Right renal pelvis (tissue), 4 donors: ENCODE data around the gene ACTL8. TPM values are rescaled to one million over a fixed set of nuclear protein-coding genes. Genes with fewer than 3 reads are reported as not detected.
A peak's percentile ranks its signal among the peaks of the same experiment; 100 is the strongest.

ENCODE experiments used
- DNase-seq, 4 donors: peaks; one replicate each; pipeline ENCODE4 v3.0.0-alpha.2; 2013; ENCODE audit warnings: low read depth in 4 of 4, low spot score in 3 of 4, missing footprints in 1 of 4
- polyA plus RNA-seq, 4 donors: library from polyadenylated mRNA; unstranded; fragments of 120-200 nt; gene quantifications; one replicate each; pipeline ENCODE4 v1.2.1, GENCODE V29; 2013; ENCODE audit not compliant: insufficient read length in 4 of 4

Gene ACTL8
- polyA plus RNA-seq, 4 donors, result not detected

DNA sequence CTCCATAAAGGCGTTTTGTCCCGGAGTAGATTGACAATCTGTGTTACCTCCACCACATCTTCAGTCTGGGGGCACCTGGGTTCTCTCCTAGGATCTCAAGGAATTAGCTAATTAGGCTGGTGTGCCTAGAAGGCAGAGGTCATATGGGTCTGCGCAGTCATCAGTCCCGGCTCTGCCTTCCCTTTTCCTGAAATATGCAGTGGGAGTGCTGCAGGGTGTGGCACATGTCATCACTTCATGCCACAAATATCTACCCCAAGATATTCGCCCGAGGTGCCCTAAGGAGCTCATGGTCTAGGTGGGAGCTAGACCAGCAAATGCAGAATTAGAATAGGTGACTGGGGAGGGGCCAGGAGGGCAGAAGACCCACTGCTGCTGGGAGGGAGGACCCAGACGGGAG, 42.9 kb downstream of the ACTL8 start:
- DNase-seq, result no peak

DNA sequence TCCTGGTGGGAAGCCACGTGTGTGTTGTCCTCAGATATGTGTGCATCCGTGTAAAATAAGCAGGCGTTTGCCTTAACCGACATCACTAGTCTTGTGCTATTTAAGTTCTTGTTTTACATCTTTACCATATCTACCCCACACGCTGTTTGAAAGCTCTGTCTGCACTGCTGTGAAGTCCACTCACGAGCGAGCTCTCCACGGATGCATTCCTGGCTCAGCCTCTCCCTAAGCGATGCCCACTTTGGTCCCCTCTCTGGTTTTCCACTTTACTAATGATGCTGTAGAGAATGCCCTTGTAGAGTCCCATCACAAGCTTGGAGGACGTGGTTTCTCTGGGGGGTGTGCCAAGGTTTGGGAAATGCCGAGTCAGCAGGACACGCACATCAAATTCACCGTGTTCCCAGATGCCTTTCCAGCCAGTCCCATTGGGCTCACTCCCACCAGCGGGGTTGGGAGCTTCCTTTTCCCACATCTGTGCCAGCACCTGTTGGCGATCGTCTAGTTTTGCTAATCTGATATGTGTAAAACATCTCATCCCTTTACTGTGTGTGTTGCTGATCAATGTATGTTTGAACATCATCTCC, 43.8 kb downstream of the ACTL8 start:
- DNase-seq, result no peak

GRCh38 chr1:17799642-17800041, 44.5 kb downstream of the ACTL8 start:
- DNase-seq, result no peak

DNA sequence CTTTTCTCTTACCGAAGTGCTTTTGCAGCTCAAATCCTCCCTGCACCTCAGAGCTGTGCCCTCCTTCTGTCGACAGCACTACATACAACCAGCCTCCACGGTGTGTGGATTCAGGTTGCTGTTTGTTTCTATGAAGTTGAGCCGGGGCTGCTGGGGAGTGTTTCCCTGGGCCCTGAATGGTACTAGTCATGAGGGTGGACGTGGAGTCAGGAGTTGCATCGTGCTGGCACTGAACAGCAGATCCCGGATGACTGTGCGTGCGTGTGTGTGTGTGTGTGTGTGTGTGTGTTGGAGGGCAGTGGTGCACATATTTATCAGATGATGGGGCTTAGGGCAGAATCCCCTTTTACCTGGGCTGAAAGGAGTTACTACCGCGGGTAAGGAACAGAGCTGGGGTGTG, 47.0 kb downstream of the ACTL8 start:
- DNase-seq, result no peak

DNA sequence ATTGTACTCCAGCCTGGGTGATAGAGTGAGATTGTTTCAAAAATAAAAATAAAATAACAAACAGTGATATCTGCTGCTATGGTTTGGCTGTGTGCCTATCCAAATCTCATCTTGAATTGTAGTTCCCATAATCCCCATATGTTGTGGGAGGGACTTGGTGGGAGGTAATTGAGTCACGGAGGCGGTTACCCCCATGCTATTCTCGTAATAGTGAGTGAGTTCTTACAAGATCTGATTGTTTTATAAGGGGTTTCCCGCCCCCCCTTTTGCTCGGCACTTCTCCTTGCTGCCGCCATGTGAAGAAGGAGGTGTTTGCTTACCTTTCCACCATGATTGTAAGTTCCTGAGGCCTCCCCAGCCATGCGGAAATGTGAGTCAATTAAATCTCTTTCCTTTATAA, 47.8 kb downstream of the ACTL8 start:
- DNase-seq, result no peak

DNA sequence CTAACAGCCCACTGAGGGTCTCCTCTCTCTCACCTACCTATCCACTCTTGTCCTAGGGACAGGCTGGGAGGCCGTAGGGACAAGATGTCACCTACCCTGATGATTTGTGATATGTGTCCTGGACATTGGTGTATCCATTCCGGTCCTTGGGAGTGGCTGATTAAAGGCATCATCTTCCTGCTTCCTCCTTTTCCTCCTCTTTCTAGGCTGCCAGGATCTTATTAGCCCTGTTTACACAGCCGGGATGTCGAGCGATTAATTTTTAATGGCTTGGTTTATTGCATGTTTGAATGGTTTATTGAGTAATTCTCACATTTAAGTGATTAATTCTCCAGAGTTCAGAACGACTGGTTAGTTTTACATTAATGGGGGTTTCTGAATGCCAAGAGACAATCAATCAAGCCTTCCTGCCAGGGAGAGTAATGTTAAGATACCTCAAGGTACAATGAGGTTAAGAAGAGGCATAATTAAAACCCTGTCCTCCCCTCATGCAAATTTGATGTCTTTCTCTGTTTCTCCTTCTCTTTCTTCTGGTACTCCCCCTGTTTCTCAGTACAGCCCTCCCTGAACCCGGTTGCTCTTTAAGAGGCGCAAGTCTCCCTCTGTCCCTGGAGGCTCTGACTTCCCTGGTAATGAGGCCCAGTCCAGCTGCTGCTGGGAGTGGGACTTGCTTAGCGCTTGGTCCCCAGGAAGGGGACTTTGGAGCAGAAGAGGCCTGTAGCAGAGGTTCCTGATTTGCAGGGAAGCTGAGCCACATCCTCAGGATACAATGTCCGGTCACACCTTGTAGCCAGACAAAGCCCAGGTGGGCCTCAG, 50.9 kb downstream of the ACTL8 start:
- DNase-seq, result peak in 1 of 4 donors; percentile 15

DNA sequence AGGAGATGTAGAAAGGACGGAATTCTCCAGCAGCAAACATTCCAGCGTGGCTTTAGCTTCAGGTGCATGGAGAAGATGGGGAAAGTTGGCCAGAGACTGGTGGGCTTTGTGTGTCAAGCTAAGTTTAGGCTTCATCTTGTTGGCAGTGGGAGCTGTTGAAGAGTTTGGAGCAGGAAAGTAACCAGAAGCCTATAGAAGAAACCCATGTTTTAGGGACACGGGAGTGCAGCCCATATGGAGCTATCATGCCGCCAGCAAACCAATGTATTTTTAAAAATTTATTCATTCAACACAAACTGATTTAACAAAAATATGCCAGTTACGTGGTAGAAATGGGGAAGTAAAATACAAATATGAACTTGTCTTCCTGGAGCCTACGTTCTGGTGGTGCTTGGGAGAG, 53.7 kb downstream of the ACTL8 start:
- no peak for DNase-seq

GRCh38 chr1:17810668-17811067, 55.5 kb downstream of the ACTL8 start:
- no peak for DNase-seq

DNA sequence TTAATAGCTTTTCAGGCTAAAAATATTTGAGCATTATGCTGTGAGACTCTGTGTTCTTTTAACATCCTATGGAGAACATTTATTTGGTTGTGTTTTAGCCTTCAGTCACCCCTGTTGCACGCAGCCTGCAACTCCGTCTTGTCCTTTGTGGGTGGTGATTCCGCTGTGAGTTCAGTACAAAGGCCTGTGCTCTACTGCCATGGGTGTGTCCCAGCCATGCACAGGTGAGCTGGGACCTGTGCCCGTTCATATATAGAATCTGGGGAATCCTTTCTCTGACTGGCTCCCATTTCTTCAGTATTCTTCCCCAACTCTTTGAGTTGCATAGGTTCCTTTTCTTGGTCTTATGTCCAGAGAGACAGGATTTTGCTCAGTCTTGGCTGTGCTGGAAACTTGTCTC, 61.4 kb downstream of the ACTL8 start:
- no peak for DNase-seq

- no peak for DNase-seq
These were observed 64.1 kb downstream of the ACTL8 start for GRCh38 chr1:17819129-17819802.

GRCh38 chr1:17820198-17820597, 65.1 kb downstream of the ACTL8 start:
- DNase-seq, result no peak

DNA sequence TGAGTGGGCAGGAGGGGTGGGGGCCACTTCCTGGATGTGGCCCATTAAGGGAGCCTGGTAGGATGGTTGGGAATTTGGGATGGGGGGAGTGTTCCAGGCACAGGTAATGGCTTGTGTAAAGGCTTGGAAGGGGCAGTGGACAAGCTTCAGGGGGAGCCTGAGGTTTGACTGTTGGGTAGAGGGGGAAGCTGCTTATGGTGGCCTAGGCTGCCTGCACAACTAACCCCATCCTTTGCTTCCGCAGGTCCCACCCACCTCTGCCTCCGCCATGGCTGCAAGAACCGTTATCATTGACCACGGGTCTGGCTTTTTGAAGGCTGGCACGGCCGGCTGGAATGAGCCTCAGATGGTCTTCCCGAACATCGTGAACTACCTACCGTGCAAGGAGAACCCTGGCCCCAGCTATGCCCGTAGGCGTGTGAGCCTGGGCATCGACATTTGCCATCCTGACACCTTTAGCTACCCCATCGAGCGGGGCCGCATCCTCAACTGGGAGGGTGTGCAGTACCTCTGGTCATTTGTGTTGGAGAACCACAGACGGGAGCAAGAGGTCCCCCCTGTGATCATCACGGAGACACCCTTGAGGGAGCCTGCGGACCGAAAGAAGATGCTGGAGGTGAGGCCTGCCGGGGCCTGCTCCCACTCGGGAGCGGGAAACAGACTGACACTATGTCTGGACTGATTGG, 67.8 kb downstream of the ACTL8 start:
- DNase-seq, result no peak

DNA sequence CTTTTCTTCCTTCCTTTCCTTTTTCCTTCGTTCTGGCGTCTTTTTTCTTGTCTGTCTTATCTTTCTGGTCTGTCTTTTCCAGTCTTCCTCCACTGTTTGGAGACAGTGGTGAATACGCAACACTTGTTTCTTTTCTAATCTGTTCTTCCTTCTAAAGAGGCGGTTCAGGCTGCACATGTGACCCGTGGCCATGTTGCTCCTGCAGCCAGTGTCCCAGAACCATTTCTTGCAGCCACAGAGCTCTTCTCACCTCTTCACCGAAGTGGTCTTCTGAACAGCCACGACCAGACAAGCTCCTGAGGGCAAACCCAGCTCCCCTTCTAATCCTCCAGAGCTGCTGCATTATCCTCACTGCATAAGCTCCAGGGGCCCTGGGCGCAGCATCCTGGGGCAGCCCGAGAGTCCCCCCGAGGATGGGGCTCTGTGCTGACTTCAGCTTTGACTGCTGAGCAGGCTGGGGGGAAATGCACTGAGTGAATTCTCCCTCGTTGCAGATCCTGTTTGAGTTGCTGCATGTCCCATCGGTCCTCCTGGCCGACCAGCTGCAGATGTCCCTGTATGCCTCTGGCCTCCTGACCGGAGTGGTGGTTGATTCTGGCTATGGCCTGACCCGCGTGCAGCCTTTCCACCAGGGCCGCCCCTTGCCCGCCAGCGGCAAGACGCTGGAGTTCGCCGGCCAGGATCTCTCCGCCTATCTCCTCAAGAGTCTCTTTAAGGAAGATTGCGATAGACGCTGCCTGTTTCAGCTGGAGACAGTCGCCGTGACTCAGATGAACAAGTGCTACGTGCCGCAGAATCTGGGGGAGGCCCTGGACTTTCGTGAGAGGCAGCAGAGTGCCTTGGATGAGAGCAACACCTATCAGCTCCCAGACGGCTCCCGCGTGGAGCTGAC, 70.4 kb downstream of the ACTL8 start:
- DNase-seq, result no peak

DNA sequence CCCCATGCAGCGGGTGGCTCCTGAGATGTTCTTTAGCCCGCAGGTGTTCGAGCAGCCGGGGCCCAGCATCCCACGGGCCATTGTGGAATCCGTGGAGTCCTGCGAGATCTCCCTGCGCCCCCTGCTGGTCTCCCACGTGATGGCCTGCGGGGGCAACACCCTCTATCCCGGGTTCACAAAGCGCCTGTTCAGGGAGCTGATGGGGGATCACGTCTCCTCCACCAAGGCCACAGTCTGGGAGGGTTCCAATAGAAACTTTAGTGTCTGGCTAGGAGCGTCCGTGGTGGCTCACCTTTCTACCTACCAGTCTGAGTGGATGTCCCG, 71.0 kb downstream of the ACTL8 start:
- DNase-seq, result no peak

DNA sequence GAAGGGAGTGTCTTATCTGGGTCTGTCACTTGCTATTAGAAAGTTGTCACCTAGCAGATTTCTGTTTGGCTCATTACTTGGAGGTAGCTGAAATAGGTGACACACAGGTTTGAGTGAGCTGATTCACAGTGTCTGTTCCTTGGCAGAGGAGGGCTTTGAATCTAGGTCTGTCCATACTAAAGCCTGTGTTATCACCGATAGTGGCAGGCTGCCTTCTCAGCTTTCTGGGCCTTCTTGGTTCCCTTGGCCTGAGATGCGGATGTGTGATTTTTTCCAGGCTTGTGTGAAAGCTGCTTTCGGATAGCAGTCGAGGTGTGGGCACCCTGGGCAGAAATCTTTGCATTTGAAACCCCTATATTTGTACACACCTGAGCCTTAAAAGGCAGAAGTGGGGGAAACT, 73.9 kb downstream of the ACTL8 start:
- no peak for DNase-seq

DNA sequence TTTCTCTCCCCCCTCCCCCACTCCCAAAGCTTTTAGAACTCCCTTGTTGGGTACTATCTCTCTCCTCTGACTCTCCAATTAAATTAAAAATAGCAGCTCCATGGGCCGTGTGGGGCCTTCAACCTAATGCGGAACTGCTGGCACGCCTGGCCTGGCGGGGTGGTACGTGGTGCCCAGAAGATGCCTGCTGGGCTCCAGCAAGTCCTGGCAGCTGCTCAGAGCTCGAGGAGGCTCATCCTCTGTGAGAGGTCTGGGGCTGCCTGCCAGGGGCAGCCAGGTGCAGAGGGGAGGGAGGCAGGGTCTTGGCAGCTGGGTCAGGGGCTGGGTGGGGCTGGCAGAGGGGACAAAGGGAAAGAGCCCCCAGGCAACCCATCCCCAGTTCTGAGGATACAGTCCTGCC, 74.4 kb downstream of the ACTL8 start:
- DNase-seq, result no peak

- peak; percentile 53 to 68 (median 60) for DNase-seq
These were observed 76.5 kb downstream of the ACTL8 start for GRCh38 chr1:17831597-17831996.

DNA sequence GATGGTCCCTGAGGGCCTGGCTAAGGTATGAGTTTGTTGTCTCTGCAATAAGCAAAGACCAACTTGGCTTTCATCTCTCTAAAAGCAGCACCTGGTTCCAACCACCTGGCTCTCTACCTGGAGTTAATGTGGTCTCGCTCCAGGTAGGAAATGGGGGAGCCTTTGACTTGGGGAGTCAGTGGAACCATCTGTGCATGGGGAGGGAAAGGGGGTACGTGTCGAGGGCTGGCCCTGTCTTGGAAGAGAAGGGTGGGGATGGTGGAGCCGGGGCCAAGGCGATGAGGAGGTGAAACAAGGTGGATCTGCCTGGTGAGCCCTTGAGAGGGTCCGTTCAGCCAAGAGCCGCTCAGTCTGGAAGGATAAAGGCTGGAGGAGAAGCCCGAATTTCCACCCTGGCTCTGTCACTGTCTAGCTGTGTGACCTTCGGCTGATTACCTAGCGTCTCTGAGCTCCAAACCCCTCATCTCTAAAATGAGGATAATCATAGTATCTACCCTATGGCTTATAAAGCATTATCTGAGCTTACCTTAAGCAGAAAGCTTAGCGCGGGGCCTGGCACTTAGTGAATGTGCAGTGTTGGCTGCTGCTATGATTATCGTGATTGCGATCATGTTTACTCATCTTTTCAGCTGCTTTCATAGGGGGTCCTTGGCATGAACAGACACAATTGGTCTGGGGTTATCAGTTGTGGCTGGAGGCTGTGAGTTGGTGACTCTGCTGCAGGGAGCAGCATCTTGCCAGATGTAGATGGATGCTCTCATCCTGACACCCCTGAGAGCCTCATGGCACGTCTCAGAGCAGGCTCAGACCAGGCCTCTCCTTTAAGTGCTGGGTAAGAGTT, 78.7 kb downstream of the ACTL8 start:
- no peak for DNase-seq

- DNase-seq, result no peak
These were observed 79.5 kb downstream of the ACTL8 start for GRCh38 chr1:17834561-17835100.
